Bronchial epithelial cell (primary cell): ENCODE measurements around the gene AKAP5. TPM values are rescaled to one million over a fixed set of nuclear protein-coding genes. Genes with fewer than 3 reads are reported as not detected.
A peak's percentile ranks its signal among the peaks of the same experiment; 100 is the strongest.

Experiments
- DNase-seq: peaks from one replicate; pipeline ENCODE4 v3.0.0-alpha.2; 2010; ENCODE audit warnings: low read depth
- FAIRE-seq: peaks from 2 replicates; lab custom pipeline; 2011; peaks lifted over from hg19 to GRCh38; lab: Jason Lieb, UNC
- H3K27me3 ChIP-seq: 2 replicates; pipeline ENCODE4 v1.5.1; 2011; ENCODE audit warnings: low read length; ENCODE audit not compliant: control insufficient read depth, insufficient read depth
- H3K36me3 ChIP-seq: 2 replicates; pipeline ENCODE4 v1.5.1; 2011; ENCODE audit warnings: low read length; ENCODE audit not compliant: control insufficient read depth, insufficient read depth
- H3K4me3 ChIP-seq: 2 replicates; pipeline ENCODE4 v1.5.1; 2011; ENCODE audit warnings: mild to moderate bottlenecking, low read depth, low read length, control low read depth
- total RNA-seq: library from RNA; depleted of rRNA; stranded (reverse); fragments of >200 nt; gene quantifications from 2 replicates; pipeline ENCODE4 v1.2.1, GENCODE V29; 2014
- TF ChIP-seq, protein P1 (sequence below): IDR thresholded peaks from 2 replicates; pipeline ENCODE4 v1.5.1; 2011; ENCODE audit warnings: mild to moderate bottlenecking, moderate library complexity, low read length, control low read depth, inconsistent platforms; ENCODE audit not compliant: insufficient read depth, severe bottlenecking

AKAP5 gene
- total RNA-seq, 1 donor from 2014 or later: under 0.01 TPM

GRCh38 chr14:64468451-64468850, 3.2 kb downstream of the AKAP5 start:
- TF ChIP-seq, protein P1, sequence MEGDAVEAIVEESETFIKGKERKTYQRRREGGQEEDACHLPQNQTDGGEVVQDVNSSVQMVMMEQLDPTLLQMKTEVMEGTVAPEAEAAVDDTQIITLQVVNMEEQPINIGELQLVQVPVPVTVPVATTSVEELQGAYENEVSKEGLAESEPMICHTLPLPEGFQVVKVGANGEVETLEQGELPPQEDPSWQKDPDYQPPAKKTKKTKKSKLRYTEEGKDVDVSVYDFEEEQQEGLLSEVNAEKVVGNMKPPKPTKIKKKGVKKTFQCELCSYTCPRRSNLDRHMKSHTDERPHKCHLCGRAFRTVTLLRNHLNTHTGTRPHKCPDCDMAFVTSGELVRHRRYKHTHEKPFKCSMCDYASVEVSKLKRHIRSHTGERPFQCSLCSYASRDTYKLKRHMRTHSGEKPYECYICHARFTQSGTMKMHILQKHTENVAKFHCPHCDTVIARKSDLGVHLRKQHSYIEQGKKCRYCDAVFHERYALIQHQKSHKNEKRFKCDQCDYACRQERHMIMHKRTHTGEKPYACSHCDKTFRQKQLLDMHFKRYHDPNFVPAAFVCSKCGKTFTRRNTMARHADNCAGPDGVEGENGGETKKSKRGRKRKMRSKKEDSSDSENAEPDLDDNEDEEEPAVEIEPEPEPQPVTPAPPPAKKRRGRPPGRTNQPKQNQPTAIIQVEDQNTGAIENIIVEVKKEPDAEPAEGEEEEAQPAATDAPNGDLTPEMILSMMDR: no peak
- no peaks in the 10 kb centered on the region for H3K36me3 ChIP-seq
- DNase-seq (no peak), FAIRE-seq (no peak)
- H3K4me3 ChIP-seq: no peak overlapping the region
- H3K27me3 ChIP-seq: no peaks in the 10 kb centered on the region

- Histone ChIP-seq H3K27me3 (no peaks in the 10 kb centered on the region), H3K4me3 (no peak overlapping the region), H3K36me3 (peaks cover 1% of the 10 kb centered on the region)
- TF ChIP-seq, protein P1: no peak
- DNase-seq: no peak
- no peak for FAIRE-seq
These were observed 8.7 kb downstream of the AKAP5 start for GRCh38 chr14:64474041-64474440.

DNA sequence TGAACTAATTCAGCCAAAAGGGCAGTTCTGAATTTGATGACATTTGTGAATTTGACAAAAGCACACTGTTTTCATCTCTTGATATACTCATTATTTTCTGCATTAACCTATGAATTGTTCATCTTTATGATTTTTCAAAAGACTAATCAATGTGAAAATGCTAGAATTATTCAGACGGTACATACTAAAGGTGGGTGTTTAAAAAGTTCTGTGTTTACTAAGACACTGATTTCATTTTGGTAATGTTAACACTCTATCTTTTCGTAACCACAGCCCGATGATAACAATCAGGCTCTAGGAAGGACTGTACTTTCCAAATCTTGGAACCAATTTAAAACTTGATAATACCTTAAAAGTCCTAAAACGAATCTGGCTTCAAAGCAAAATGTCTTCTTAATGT, 9.4 kb downstream of the AKAP5 start:
- Histone ChIP-seq H3K36me3 (peaks cover 1% of the 10 kb centered on the region), H3K4me3 (no peak overlapping the region), H3K27me3 (no peaks in the 10 kb centered on the region)
- TF ChIP-seq, protein P1: no peak
- DNase-seq (no peak), FAIRE-seq (no peak)

- no peaks in the 10 kb centered on the region for H3K27me3 ChIP-seq
- TF ChIP-seq, protein P1: no peak
- no peak overlapping the region for H3K4me3 ChIP-seq
- peak; percentile 70 for FAIRE-seq
- DNase-seq: no peak
- H3K36me3 ChIP-seq: peaks cover 1% of the 10 kb centered on the region
These were observed 10.4 kb downstream of the AKAP5 start for GRCh38 chr14:64475585-64476273.

- Histone ChIP-seq H3K27me3 (no peaks in the 10 kb centered on the region), H3K36me3 (peaks cover 1% of the 10 kb centered on the region), H3K4me3 (no peak overlapping the region)
- TF ChIP-seq, protein P1: no peak
- FAIRE-seq (no peak), DNase-seq (no peak)
These were observed 11.1 kb downstream of the AKAP5 start for GRCh38 chr14:64476438-64476837.
